GM12801 (cell line): Measurements from ENCODE around the gene EHMT2.

Experiments used
- CTCF ChIP-seq: IDR thresholded peaks from one replicate; pipeline ENCODE4 v1.5.1; 2011; ENCODE audit warnings: control low read depth; ENCODE audit not compliant: insufficient read length; ENCODE audit errors: extremely low read depth

Gene EHMT2

GRCh38 chr6:31922942-31923341, 25.4 kb upstream of the EHMT2 start:
- no peak for TF ChIP-seq CTCF

- no peak for TF ChIP-seq CTCF
Measured at GRCh38 chr6:31920811-31921210, 23.3 kb upstream of the EHMT2 start.

GRCh38 chr6:31919624-31920303, 22.3 kb upstream of the EHMT2 start:
- no peak for TF ChIP-seq CTCF

GRCh38 chr6:31918069-31918720, 20.7 kb upstream of the EHMT2 start:
- TF ChIP-seq CTCF, result no peak

- no peak for TF ChIP-seq CTCF
Measured at GRCh38 chr6:31915756-31916155, 18.3 kb upstream of the EHMT2 start.

GRCh38 chr6:31915351-31915750, 17.9 kb upstream of the EHMT2 start:
- TF ChIP-seq CTCF, result no peak

GRCh38 chr6:31911826-31912585, 14.5 kb upstream of the EHMT2 start:
- TF ChIP-seq CTCF, result no peak
